BLaER1 (cell line): ENCODE data around the gene TAS2R8.

Experiments
- H3K27ac ChIP-seq: shearing (Covaris generic); formaldehyde crosslinking; 2 replicates; pipeline ENCODE4 v1.8.1; 2022
- H3K27me3 ChIP-seq: shearing (Covaris generic); formaldehyde crosslinking; 2 replicates; pipeline ENCODE4 v1.8.1; 2022
- H3K36me3 ChIP-seq: shearing (Covaris generic); formaldehyde crosslinking; 2 replicates; pipeline ENCODE4 v1.8.1; 2022
- H3K4me1 ChIP-seq: shearing (Covaris generic); formaldehyde crosslinking; 2 replicates; pipeline ENCODE4 v1.8.1; 2022
- H3K4me2 ChIP-seq: shearing (Covaris generic); formaldehyde crosslinking; 2 replicates; pipeline ENCODE4 v1.8.1; 2022
- H3K4me3 ChIP-seq: shearing (Covaris generic); formaldehyde crosslinking; 2 replicates; pipeline ENCODE4 v1.8.1; 2022
- H3K9ac ChIP-seq: shearing (Covaris generic); formaldehyde crosslinking; 2 replicates; pipeline ENCODE4 v1.8.1; 2022
- H3K9me3 ChIP-seq: shearing (Covaris generic); formaldehyde crosslinking; 2 replicates; pipeline ENCODE4 v1.8.1; 2022
- H4K20me1 ChIP-seq: shearing (Covaris generic); formaldehyde crosslinking; 2 replicates; pipeline ENCODE4 v1.8.1; 2022
- Cebpa-rat ChIP-seq: shearing (Covaris generic); IDR thresholded peaks from 2 replicates; pipeline ENCODE4 v1.8.1; 2022

The TAS2R8 gene

GRCh38 chr12:10759657-10760056 is 47.4 kb downstream of the TAS2R8 start:
- Histone ChIP-seq H3K27me3 (no peaks in the 10 kb centered on the region), H4K20me1 (no peaks in the 10 kb centered on the region), H3K27ac (no peak overlapping the region), H3K4me1 (no peaks in the 10 kb centered on the region), H3K36me3 (no peaks in the 10 kb centered on the region), H3K4me3 (no peak overlapping the region), H3K4me2 (no peak overlapping the region), H3K9me3 (peaks cover 22% of the 10 kb centered on the region), H3K9ac (no peak overlapping the region)
- TF ChIP-seq Cebpa-rat, result no peak

- Histone ChIP-seq H3K27me3 (no peaks in the 10 kb centered on the region), H3K9me3 (peaks cover 22% of the 10 kb centered on the region), H3K4me2 (no peak overlapping the region), H4K20me1 (no peaks in the 10 kb centered on the region), H3K4me3 (no peak overlapping the region), H3K27ac (no peak overlapping the region), H3K4me1 (no peaks in the 10 kb centered on the region), H3K9ac (no peak overlapping the region), H3K36me3 (no peaks in the 10 kb centered on the region)
- no peak for TF ChIP-seq Cebpa-rat
These were observed 50.9 kb downstream of the TAS2R8 start for GRCh38 chr12:10756194-10756593.
